KMS-11 (cell line): ENCODE measurements around the gene ZNF536.

ENCODE experiments used
- H2AFZ ChIP-seq: fragments of 200-600 bp; sonication (generic); 2 replicates; pipeline ENCODE4 v1.6.1; 2016; ENCODE audit warnings: antibody characterized with exemption, mixed run types, low read depth
- H3K27ac ChIP-seq: fragments of 200-600 bp; sonication (generic); 2 replicates; pipeline ENCODE4 v1.6.1; 2016; ENCODE audit warnings: mild to moderate bottlenecking, mixed run types
- H3K27me3 ChIP-seq: fragments of 200-600 bp; sonication (generic); 2 replicates; pipeline ENCODE4 v1.6.1; 2017; ENCODE audit warnings: mild to moderate bottlenecking, low read depth, mixed run types, moderate library complexity; ENCODE audit not compliant: insufficient read depth
- H3K36me3 ChIP-seq: fragments of 200-600 bp; sonication (generic); 2 replicates; pipeline ENCODE4 v1.6.1; 2017; ENCODE audit warnings: mild to moderate bottlenecking, mixed run types; ENCODE audit not compliant: insufficient read depth
- H3K4me1 ChIP-seq: fragments of 200-600 bp; sonication (generic); 2 replicates; pipeline ENCODE4 v1.6.1; 2016; ENCODE audit warnings: mild to moderate bottlenecking, low read depth, mixed run types; ENCODE audit not compliant: poor library complexity, severe bottlenecking
- H3K4me2 ChIP-seq: fragments of 200-600 bp; sonication (generic); 2 replicates; pipeline ENCODE4 v1.7.0; 2016; ENCODE audit warnings: mild to moderate bottlenecking, mixed run types
- H3K4me3 ChIP-seq: fragments of 200-600 bp; sonication (generic); IDR thresholded peaks from 2 replicates; pipeline ENCODE4 v1.6.1; 2017; ENCODE audit warnings: low read depth, low read length, mixed read lengths; ENCODE audit not compliant: insufficient read depth
- H3K79me2 ChIP-seq: fragments of 200-600 bp; sonication (generic); 2 replicates; pipeline ENCODE4 v1.6.1; 2016; ENCODE audit warnings: low read depth, mixed run types; ENCODE audit not compliant: insufficient read depth
- H3K9ac ChIP-seq: fragments of 200-600 bp; sonication (generic); 2 replicates; pipeline ENCODE4 v1.6.1; 2016; ENCODE audit warnings: mild to moderate bottlenecking, mixed run types
- H4K20me1 ChIP-seq: fragments of 200-600 bp; sonication (generic); 2 replicates; pipeline ENCODE4 v1.6.1; 2016; ENCODE audit warnings: mild to moderate bottlenecking, mixed run types; ENCODE audit not compliant: insufficient read depth
- TF ChIP-seq, protein P1 (sequence below): fragments of 200-600 bp; sonication (generic); conservative IDR thresholded peaks from 2 replicates; pipeline ENCODE4 v1.6.1; 2017; ENCODE audit warnings: low read depth, mild to moderate bottlenecking, antibody characterized with exemption, low read length, moderate library complexity, mixed read lengths

The ZNF536 gene

DNA sequence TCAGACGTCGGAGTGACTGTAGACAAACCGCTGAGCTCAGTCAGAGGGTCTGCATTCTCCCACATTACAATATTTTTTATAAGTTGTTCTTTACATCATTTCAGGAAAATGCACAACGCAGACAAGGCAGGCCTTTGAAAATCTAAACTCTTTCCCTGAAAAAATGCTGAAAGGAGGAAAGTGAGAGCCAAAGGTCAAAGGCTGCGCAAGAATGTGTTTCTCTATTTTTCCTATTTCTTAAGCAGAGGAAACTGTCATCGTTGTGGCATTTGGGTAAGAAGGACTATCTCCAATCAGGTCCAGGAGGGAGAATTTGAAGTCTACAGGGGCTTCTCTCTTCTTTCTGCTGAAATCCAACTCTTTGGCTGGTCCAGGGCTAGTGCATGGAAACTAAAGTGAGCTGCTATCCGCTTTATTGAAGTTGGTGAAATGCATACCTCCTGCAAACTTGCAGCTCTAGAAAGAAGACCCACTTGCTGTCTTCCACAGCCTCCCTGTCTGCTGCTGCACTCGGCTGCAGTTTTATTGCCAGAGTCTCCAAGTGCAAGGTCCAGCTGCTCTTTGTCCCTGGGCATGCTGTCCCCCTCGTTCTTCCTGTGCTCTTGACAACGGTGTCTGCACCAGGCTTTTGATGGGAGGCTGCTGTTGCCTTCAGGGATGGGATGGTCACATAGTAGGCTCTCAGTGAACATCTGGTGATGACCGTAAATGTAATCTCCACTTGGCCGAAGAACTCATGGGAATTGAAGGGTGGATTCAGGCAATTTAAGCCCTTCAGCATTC is 31.2 kb downstream of the ZNF536 start:
- Histone ChIP-seq H3K79me2 (no peaks in the 10 kb centered on the region), H3K4me1 (no peaks in the 10 kb centered on the region), H4K20me1 (no peaks in the 10 kb centered on the region), H3K4me2 (no peak overlapping the region), H3K36me3 (no peaks in the 10 kb centered on the region), H3K27me3 (no peaks in the 10 kb centered on the region; the same call in 1 of the 2 replicates), H3K27ac (no peak overlapping the region), H2AFZ (no peak overlapping the region), H3K4me3 (no peak overlapping the region), H3K9ac (no peak overlapping the region)
- TF ChIP-seq, protein P1, sequence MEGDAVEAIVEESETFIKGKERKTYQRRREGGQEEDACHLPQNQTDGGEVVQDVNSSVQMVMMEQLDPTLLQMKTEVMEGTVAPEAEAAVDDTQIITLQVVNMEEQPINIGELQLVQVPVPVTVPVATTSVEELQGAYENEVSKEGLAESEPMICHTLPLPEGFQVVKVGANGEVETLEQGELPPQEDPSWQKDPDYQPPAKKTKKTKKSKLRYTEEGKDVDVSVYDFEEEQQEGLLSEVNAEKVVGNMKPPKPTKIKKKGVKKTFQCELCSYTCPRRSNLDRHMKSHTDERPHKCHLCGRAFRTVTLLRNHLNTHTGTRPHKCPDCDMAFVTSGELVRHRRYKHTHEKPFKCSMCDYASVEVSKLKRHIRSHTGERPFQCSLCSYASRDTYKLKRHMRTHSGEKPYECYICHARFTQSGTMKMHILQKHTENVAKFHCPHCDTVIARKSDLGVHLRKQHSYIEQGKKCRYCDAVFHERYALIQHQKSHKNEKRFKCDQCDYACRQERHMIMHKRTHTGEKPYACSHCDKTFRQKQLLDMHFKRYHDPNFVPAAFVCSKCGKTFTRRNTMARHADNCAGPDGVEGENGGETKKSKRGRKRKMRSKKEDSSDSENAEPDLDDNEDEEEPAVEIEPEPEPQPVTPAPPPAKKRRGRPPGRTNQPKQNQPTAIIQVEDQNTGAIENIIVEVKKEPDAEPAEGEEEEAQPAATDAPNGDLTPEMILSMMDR = no peak

DNA sequence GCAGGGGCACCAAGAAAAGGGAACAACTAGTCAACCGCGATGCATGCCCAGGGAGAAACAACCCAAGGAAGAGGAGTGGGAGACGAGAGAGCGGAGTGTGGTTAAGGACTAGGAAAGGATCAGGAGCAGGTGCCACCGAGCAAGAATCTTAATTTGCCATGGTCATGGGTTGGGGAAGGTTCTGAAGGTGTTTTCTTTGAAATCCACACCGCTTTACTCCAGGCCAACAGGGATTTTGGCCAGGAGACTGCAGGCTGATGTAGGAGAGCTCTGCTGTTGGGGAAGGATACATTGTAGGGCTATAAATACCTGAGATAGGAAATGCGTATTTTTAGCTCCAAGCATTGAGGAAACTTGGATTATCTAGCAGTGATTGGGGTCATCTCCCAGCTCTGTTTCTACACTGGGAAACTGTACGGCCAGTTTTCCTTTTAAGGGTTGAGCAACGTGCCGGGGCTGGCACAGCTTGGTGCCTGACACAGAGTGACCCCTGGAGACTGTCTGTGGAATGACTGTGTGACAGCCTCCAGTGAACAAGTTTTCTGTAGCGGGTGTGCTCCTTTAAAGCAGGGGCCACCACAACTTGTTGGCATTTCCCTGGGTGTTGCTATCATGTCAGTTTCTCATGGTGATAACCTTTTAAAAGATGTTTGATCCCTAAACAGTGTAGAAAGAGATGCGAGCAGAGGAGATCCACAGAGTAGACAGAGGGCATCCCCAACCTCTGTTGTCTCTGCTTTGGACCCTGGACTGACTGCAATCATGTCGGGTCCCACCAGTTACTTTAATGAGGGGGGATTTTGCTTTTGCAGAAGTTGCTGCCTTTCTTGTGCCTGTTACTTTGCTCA is 34.3 kb downstream of the ZNF536 start:
- no peaks in the 10 kb centered on the region for H4K20me1 ChIP-seq
- H3K4me3 ChIP-seq = no peak overlapping the region
- no peaks in the 10 kb centered on the region for H3K36me3 ChIP-seq
- no peaks in the 10 kb centered on the region for H3K4me1 ChIP-seq
- no peak overlapping the region for H2AFZ ChIP-seq
- TF ChIP-seq, protein P1 = 0 out of 2 replicates have a peak, but pooled peaks have one; percentile 26
- no peak overlapping the region for H3K27ac ChIP-seq
- H3K79me2 ChIP-seq = no peaks in the 10 kb centered on the region
- no peaks in the 10 kb centered on the region; the same call in 1 of the 2 replicates for H3K27me3 ChIP-seq
- H3K4me2 ChIP-seq = no peak overlapping the region
- no peak overlapping the region for H3K9ac ChIP-seq

DNA sequence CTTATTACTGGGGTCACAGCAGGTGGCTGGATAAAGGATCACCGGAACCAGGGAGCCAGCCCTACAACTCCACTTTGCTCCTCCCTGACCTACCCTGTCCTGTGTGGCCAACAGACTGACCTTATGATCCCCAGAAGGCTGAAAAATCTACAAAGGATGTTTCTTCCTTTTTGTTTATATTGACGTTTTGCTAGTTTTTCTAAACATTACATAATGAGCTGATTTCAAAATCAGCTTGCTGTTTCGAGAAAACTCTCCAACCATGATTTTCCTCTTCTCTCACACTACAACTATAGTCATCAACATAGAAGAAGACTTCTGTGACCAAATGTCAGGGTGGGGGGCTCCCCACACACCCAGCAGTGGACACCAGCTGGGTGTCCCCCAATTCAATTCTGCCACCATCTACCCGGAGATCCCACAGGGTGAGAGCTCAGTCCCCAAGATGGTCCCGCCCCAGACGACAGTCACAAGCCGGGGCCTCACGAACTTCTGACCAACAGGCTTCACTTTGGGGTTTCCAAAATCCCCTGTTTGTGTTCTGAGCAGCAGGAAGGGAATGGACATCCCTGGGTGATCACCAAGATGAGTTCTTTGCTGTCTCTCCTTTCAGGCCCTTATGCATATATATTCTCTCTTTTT is 35.0 kb downstream of the ZNF536 start:
- H3K27me3 ChIP-seq = no peaks in the 10 kb centered on the region; the same call in 1 of the 2 replicates
- H4K20me1 ChIP-seq = no peaks in the 10 kb centered on the region
- no peak overlapping the region for H3K4me3 ChIP-seq
- no peak overlapping the region for H2AFZ ChIP-seq
- TF ChIP-seq, protein P1 = no peak
- H3K9ac ChIP-seq = no peak overlapping the region
- no peak overlapping the region for H3K27ac ChIP-seq
- H3K4me2 ChIP-seq = no peak overlapping the region
- H3K36me3 ChIP-seq = no peaks in the 10 kb centered on the region
- no peaks in the 10 kb centered on the region for H3K79me2 ChIP-seq
- no peaks in the 10 kb centered on the region for H3K4me1 ChIP-seq

DNA sequence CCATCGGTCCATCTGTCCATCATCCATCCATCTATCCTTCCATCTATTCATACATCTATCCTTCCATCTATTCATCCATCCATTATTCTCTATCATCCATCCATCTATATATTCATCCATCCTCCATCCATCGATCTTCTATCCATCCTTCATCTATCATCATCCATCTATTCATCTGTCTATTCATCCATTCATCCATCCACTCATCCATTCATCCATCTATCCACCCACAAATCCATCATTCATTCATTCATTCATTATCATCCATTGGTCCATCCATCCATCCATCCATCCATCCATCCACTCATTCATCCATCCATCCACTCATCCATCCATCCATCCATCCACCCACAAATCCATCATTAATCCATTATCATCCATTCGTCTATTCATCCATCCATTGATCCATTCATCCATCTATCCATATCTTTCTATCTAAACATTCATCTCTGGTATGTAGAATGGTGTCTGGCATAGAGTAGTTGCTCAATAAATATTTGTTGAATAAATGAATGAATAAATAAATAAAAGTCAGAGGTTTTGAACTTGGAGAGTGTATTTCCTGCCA is 36.6 kb downstream of the ZNF536 start:
- Histone ChIP-seq H3K4me3 (no peak overlapping the region), H3K79me2 (no peaks in the 10 kb centered on the region), H3K9ac (no peak overlapping the region), H4K20me1 (no peaks in the 10 kb centered on the region), H3K27me3 (no peaks in the 10 kb centered on the region; the same call in 1 of the 2 replicates), H3K4me1 (no peaks in the 10 kb centered on the region), H2AFZ (no peak overlapping the region), H3K27ac (no peak overlapping the region), H3K36me3 (no peaks in the 10 kb centered on the region), H3K4me2 (no peak overlapping the region)
- TF ChIP-seq, protein P1 = no peak
